ENCODE measurements around the gene FOXS1.
"Not testable (repeated sequence)": the region's sequence is repeated elsewhere in the genome, so short reads cannot be mapped to it uniquely, and the experiment has no call there.

The FOXS1 gene

GRCh38 chr20:31822421-31823330, 22.7 kb downstream of the FOXS1 start:
- peak; percentile 71 for DNase-seq (ENCODE audit: low read depth)

- DNase-seq (ENCODE audit: low read depth): no peak
These were observed 24.0 kb downstream of the FOXS1 start for GRCh38 chr20:31821427-31821826.

GRCh38 chr20:31820228-31820627, 25.2 kb downstream of the FOXS1 start:
- DNase-seq (ENCODE audit: low read depth): no peak

- no peak for DNase-seq (ENCODE audit: low read depth)
These were observed 26.2 kb downstream of the FOXS1 start, which contains the start of gene MYLK2 for GRCh38 chr20:31819083-31819784. MYLK2 (plus strand) TSS chr20:31819356; CDS start chr20:31819581, 225 bp downstream.

- DNase-seq (ENCODE audit: low read depth): no peak
These were observed 27.0 kb downstream of the FOXS1 start for GRCh38 chr20:31818376-31818908.

- no peak for DNase-seq (ENCODE audit: low read depth)
These were observed 27.9 kb downstream of the FOXS1 start for GRCh38 chr20:31817461-31817860.

- no peak for DNase-seq (ENCODE audit: low read depth)
These were observed 29.2 kb downstream of the FOXS1 start for GRCh38 chr20:31816221-31816620.

GRCh38 chr20:31815408-31816188, 29.8 kb downstream of the FOXS1 start:
- no peak for DNase-seq (ENCODE audit: low read depth)

GRCh38 chr20:31814142-31814541, 31.3 kb downstream of the FOXS1 start:
- not testable (repeated sequence) for DNase-seq (ENCODE audit: low read depth)

- no peak for DNase-seq (ENCODE audit: low read depth)
These were observed 31.8 kb downstream of the FOXS1 start for GRCh38 chr20:31813611-31814010.

GRCh38 chr20:31811796-31812728, 33.3 kb downstream of the FOXS1 start:
- DNase-seq (ENCODE audit: low read depth): no peak

- no peak for DNase-seq (ENCODE audit: low read depth)
These were observed 34.2 kb downstream of the FOXS1 start for GRCh38 chr20:31811198-31811597.

- DNase-seq (ENCODE audit: low read depth): no peak
These were observed 35.7 kb downstream of the FOXS1 start for GRCh38 chr20:31809661-31810060.

GRCh38 chr20:31808481-31808880, 36.9 kb downstream of the FOXS1 start:
- no peak for DNase-seq (ENCODE audit: low read depth)

- no peak for DNase-seq (ENCODE audit: low read depth)
These were observed 38.6 kb downstream of the FOXS1 start for GRCh38 chr20:31806564-31807355.

GRCh38 chr20:31803552-31804291, 41.7 kb downstream of the FOXS1 start:
- DNase-seq (ENCODE audit: low read depth): no peak

- DNase-seq (ENCODE audit: low read depth): no peak
These were observed 43.9 kb downstream of the FOXS1 start for GRCh38 chr20:31801508-31801907.

GRCh38 chr20:31797364-31797763, 48.0 kb downstream of the FOXS1 start:
- no peak for DNase-seq (ENCODE audit: low read depth)

Measured in activated gamma-delta T cell treated with anti-CD3 and anti-CD28 coated beads, Interleukin-2, amount 50 U/mL, for 16 hours (primary cell).